Measurements from ENCODE around the gene LAMTOR5. TPM values are rescaled to one million over a fixed set of nuclear protein-coding genes. Genes with fewer than 3 reads are reported as not detected.
"Not testable (repeated sequence)": the region's sequence is repeated elsewhere in the genome, so short reads cannot be mapped to it uniquely, and the experiment has no call there.

The LAMTOR5 gene
- polyA plus RNA-seq, 1 of the 3 experiments (the other 2 are of a cell fraction) = 442 TPM

DNA sequence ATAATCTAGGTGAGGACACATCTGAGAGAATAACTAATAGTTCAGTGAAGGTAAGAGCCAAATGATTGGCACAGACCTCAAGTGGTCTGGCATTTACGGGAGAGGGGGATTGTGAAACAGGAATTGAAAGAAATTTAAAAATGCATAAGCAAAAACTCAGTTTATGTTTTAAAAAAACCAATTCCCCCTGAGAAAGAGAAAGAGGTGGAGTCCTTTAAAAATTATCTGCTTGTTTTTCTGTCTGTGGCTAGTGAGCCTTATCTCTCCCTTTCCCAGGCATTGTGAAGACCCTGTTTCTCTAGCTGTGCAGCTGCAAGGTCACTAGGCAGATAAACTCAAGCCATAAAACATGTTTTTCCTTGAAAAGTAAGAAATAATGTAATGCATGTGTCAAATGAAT is 5.6 kb upstream of the LAMTOR5 start:
- not testable (repeated sequence) for H3K27me3 ChIP-seq (ENCODE audit: insufficient read depth); H3K9me3 ChIP-seq; H3F3A ChIP-seq (replicated peaks; ENCODE audit: insufficient read depth); H3K9ac ChIP-seq; H3K4me3 ChIP-seq (ENCODE audit: low read depth in 2 of 2, low read length in 1 of 2); H3K79me2 ChIP-seq (ENCODE audit: insufficient read depth); H2AFZ ChIP-seq (ENCODE audit: low read depth); H3K4me1 ChIP-seq (ENCODE audit: control insufficient read depth in 1 of 2, insufficient read depth in 2 of 2, low read depth in 1 of 2, low read length in 1 of 2); H3K9me2 ChIP-seq; H3K27ac ChIP-seq (ENCODE audit: low read depth in 2 of 2, low read length in 1 of 2); DNase-seq; H4K20me1 ChIP-seq (ENCODE audit: insufficient read depth); H3K36me3 ChIP-seq (replicated peaks in 1 of 2; ENCODE audit: control insufficient read depth in 1 of 2, insufficient read depth in 2 of 2, low read length in 1 of 2); H3K4me2 ChIP-seq
- CTCF ChIA-PET = interaction anchor here (0.6 to 10.9 kb wide), 47 partner anchors 9 to 390 kb away, joined by 3 to 250 read pairs (median 5); partner anchors contain the start of genes KCNA10, KCNC4 and PROK1
- WGBS (ENCODE audit: low lambda C conversion rate) = 88% methylated on average over 1 of the region's 1 CpG
- POLR2A ChIA-PET = interaction anchor here (1.1 kb wide), 1 partner anchor 47 kb away, joined by 3 read pairs; no protein-coding TSS in a partner anchor

DNA sequence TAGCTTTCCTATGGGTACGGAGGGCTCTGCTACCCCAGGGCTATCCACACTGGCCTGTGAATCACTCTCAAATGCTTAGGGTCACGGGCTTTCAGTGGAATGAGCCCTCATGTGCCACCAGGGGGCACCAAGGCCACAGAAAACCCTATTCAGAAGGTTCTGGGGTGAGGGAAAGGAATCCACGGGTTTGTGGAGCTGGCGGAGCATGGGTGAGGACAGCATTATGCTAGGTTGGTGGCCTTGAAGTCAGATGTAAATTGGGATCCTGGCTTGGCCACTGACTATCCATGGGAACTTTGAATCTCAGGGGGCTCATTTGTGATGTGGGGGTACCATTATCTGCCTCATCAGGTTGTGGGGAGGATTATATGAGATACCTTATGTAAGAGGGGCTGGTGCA is 5.1 kb upstream of the LAMTOR5 start:
- CTCF ChIA-PET = interaction anchor here (0.6 to 10.9 kb wide), 50 partner anchors 9 to 391 kb away, joined by 3 to 250 read pairs (median 5); partner anchors contain the start of genes KCNA10, KCNC4 and PROK1
- no peak overlapping the region for H3K9ac ChIP-seq

DNA sequence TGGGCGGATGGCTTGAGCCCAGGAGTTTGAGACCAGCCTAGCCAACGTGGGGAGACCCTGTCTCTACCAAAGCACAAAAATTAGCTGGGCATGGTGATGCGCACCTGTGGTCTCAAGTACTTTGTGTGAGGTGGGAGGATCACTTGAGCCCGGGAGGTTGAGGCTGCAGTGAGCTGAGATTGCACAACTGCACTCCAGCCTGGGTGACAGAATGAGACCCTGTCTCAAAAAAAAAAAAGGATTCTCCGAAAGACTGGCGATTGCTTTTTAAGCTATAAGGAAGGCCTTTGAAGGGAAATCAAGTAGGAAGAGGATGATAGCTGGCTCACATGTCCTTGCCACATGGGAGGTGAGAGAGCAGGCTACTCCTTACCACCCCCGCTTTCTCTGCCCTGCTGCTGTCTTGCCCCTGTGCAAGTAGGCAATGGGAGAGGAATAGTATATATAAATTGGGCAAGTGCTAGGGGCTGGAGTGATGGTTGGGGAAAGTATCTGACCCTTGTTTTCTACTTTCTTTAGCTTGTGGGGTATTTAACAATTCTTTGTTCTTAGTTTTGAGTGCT is 3.8 kb upstream of the LAMTOR5 start:
- no peak overlapping the region for H2AFZ ChIP-seq (ENCODE audit: low read depth)
- H3F3A ChIP-seq (replicated peaks; ENCODE audit: insufficient read depth) = no peaks in the 10 kb centered on the region
- H3K4me1 ChIP-seq (ENCODE audit: control insufficient read depth in 1 of 2, insufficient read depth in 2 of 2, low read depth in 1 of 2, low read length in 1 of 2) = peaks cover 7% of the 10 kb centered on the region in 2 experiments; a peak in 3 of 4 replicates
- no peak overlapping the region for H3K9ac ChIP-seq
- H3K27me3 ChIP-seq (ENCODE audit: insufficient read depth) = no peaks in the 10 kb centered on the region
- H3K36me3 ChIP-seq (replicated peaks in 1 of 2; ENCODE audit: control insufficient read depth in 1 of 2, insufficient read depth in 2 of 2, low read length in 1 of 2) = peaks cover 0 to under 1% of the 10 kb centered on the region in 2 experiments
- no peak overlapping the region for H3K27ac ChIP-seq (ENCODE audit: low read depth in 2 of 2, low read length in 1 of 2)
- 78% methylated on average over 7 of the region's 7 CpGs for WGBS (ENCODE audit: low lambda C conversion rate)
- H3K4me2 ChIP-seq = no peak overlapping the region
- peaks cover 17% of the 10 kb centered on the region for H3K79me2 ChIP-seq (ENCODE audit: insufficient read depth)
- no peaks in the 10 kb centered on the region for H4K20me1 ChIP-seq (ENCODE audit: insufficient read depth)
- DNase-seq = no peak
- no peaks in the 10 kb centered on the region for H3K9me2 ChIP-seq
- no peaks in the 10 kb centered on the region for H3K9me3 ChIP-seq
- H3K4me3 ChIP-seq (ENCODE audit: low read depth in 2 of 2, low read length in 1 of 2) = no peak overlapping the region
- ChIA-PET POLR2A (no interaction called here), CTCF (interaction anchor here (0.8 to 10.9 kb wide), 21 partner anchors 7 to 209 kb away, joined by 3 to 250 read pairs (median 9); partner anchors contain the start of genes KCNC4 and PROK1)
- TF ChIP-seq EP300 (IDR thresholded peaks at IDR 0.05; ENCODE audit: borderline replicate concordance in 1 of 2, low read depth in 1 of 2, low read length in 1 of 2) (no peak), FOXJ3 (CRISPR knock-in tag; IDR thresholded peaks at IDR 0.05) (no peak), TCF12 (IDR thresholded peaks at IDR 0.05) (no peak), MEF2A (IDR thresholded peaks at IDR 0.05; ENCODE audit: borderline replicate concordance, low read depth) (no peak), TAF1 (IDR thresholded peaks at IDR 0.05; ENCODE audit: borderline replicate concordance, low read depth, low read length) (no peak)
- TF ChIP-seq, protein P1, sequence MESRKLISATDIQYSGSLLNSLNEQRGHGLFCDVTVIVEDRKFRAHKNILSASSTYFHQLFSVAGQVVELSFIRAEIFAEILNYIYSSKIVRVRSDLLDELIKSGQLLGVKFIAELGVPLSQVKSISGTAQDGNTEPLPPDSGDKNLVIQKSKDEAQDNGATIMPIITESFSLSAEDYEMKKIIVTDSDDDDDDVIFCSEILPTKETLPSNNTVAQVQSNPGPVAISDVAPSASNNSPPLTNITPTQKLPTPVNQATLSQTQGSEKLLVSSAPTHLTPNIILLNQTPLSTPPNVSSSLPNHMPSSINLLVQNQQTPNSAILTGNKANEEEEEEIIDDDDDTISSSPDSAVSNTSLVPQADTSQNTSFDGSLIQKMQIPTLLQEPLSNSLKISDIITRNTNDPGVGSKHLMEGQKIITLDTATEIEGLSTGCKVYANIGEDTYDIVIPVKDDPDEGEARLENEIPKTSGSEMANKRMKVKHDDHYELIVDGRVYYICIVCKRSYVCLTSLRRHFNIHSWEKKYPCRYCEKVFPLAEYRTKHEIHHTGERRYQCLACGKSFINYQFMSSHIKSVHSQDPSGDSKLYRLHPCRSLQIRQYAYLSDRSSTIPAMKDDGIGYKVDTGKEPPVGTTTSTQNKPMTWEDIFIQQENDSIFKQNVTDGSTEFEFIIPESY (IDR thresholded peaks at IDR 0.05; ENCODE audit: borderline replicate concordance, low read depth) = no peak
- TF ChIP-seq, protein P2, sequence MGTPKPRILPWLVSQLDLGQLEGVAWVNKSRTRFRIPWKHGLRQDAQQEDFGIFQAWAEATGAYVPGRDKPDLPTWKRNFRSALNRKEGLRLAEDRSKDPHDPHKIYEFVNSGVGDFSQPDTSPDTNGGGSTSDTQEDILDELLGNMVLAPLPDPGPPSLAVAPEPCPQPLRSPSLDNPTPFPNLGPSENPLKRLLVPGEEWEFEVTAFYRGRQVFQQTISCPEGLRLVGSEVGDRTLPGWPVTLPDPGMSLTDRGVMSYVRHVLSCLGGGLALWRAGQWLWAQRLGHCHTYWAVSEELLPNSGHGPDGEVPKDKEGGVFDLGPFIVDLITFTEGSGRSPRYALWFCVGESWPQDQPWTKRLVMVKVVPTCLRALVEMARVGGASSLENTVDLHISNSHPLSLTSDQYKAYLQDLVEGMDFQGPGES (IDR thresholded peaks at IDR 0.05; ENCODE audit: low read depth, low read length) = no peak
- TF ChIP-seq, protein P3, sequence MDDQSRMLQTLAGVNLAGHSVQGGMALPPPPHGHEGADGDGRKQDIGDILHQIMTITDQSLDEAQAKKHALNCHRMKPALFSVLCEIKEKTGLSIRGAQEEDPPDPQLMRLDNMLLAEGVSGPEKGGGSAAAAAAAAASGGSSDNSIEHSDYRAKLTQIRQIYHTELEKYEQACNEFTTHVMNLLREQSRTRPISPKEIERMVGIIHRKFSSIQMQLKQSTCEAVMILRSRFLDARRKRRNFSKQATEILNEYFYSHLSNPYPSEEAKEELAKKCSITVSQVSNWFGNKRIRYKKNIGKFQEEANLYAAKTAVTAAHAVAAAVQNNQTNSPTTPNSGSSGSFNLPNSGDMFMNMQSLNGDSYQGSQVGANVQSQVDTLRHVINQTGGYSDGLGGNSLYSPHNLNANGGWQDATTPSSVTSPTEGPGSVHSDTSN (IDR thresholded peaks at IDR 0.05) = no peak

More for the DNA sequence above, 5.1 kb upstream of the LAMTOR5 start:
- TF ChIP-seq CHD2 (IDR thresholded peaks at IDR 0.05; ENCODE audit: low read length, partially characterized antibody) (no peak), SMC3 (IDR thresholded peaks at IDR 0.05; ENCODE audit: low read depth, low read length) (peak; percentile 91), RAD21 (IDR thresholded peaks at IDR 0.05; ENCODE audit: low read length) (peak; percentile 82), POLR2AphosphoS5 (IDR thresholded peaks at IDR 0.05; ENCODE audit: low read depth, low read length) (no peak)
- TF ChIP-seq, protein P4, sequence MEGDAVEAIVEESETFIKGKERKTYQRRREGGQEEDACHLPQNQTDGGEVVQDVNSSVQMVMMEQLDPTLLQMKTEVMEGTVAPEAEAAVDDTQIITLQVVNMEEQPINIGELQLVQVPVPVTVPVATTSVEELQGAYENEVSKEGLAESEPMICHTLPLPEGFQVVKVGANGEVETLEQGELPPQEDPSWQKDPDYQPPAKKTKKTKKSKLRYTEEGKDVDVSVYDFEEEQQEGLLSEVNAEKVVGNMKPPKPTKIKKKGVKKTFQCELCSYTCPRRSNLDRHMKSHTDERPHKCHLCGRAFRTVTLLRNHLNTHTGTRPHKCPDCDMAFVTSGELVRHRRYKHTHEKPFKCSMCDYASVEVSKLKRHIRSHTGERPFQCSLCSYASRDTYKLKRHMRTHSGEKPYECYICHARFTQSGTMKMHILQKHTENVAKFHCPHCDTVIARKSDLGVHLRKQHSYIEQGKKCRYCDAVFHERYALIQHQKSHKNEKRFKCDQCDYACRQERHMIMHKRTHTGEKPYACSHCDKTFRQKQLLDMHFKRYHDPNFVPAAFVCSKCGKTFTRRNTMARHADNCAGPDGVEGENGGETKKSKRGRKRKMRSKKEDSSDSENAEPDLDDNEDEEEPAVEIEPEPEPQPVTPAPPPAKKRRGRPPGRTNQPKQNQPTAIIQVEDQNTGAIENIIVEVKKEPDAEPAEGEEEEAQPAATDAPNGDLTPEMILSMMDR (IDR thresholded peaks at IDR 0.05) = peak; percentile 79
- TF ChIP-seq, protein P5, sequence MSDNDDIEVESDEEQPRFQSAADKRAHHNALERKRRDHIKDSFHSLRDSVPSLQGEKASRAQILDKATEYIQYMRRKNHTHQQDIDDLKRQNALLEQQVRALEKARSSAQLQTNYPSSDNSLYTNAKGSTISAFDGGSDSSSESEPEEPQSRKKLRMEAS (IDR thresholded peaks at IDR 0.05; ENCODE audit: low read depth) = no peak
- H3K36me3 ChIP-seq (replicated peaks in 1 of 2; ENCODE audit: control insufficient read depth in 1 of 2, insufficient read depth in 2 of 2, low read length in 1 of 2) = no peaks in the 10 kb centered on the region
- peak; percentile 78 for DNase-seq
- H3F3A ChIP-seq (replicated peaks; ENCODE audit: insufficient read depth) = no peaks in the 10 kb centered on the region
- no peak overlapping the region; a peak in 1 of 4 replicates for H3K4me3 ChIP-seq (ENCODE audit: low read depth in 2 of 2, low read length in 1 of 2)
- H3K9me3 ChIP-seq = no peaks in the 10 kb centered on the region
- POLR2A ChIA-PET = no interaction called here
- no peak overlapping the region for H3K27ac ChIP-seq (ENCODE audit: low read depth in 2 of 2, low read length in 1 of 2)
- H3K27me3 ChIP-seq (ENCODE audit: insufficient read depth) = no peaks in the 10 kb centered on the region
- H3K4me2 ChIP-seq = no peak overlapping the region
- H3K4me1 ChIP-seq (ENCODE audit: control insufficient read depth in 1 of 2, insufficient read depth in 2 of 2, low read depth in 1 of 2, low read length in 1 of 2) = peaks cover 3 to 7% of the 10 kb centered on the region in 2 experiments; a peak in 1 of 4 replicates
- peaks cover 4% of the 10 kb centered on the region; the same call in 1 of the 2 replicates for H3K79me2 ChIP-seq (ENCODE audit: insufficient read depth)
- 30% methylated on average over 4 of the region's 4 CpGs for WGBS (ENCODE audit: low lambda C conversion rate)
- no peaks in the 10 kb centered on the region for H4K20me1 ChIP-seq (ENCODE audit: insufficient read depth)
- no peak overlapping the region for H2AFZ ChIP-seq (ENCODE audit: low read depth)
- H3K9me2 ChIP-seq = no peaks in the 10 kb centered on the region
